ENCODE results near the gene SLC25A10. TPM values are rescaled to one million over a fixed set of nuclear protein-coding genes. Genes with fewer than 3 reads are reported as not detected.

The SLC25A10 gene
- total and polyA plus RNA-seq, 2 of the 4 experiments (the other 2 are of a cell fraction) = 14.9 to 19.0 TPM

- no peaks in the 10 kb centered on the region for H3K27me3 ChIP-seq (ENCODE audit: control insufficient read depth, insufficient read depth, low read length)
- TF ChIP-seq CEBPB (IDR thresholded peaks at IDR 0.05; ENCODE audit: low read depth, low read length) = no peak
- TF ChIP-seq CHD1 (IDR thresholded peaks at IDR 0.05; ENCODE audit: low read depth, low read length) = no peak
- no peak for TF ChIP-seq MAZ (IDR thresholded peaks at IDR 0.05; ENCODE audit: borderline replicate concordance, low read depth, low read length)
- no peak for TF ChIP-seq MAFK (IDR thresholded peaks at IDR 0.05; ENCODE audit: low read depth, low read length)
- no peak for TF ChIP-seq RAD21 (IDR thresholded peaks at IDR 0.05; ENCODE audit: low read length)
- TF ChIP-seq POLR2A (IDR thresholded peaks at IDR 0.05; ENCODE audit: low read depth, low read length) = no peak
- no peak for TF ChIP-seq BHLHE40 (IDR thresholded peaks at IDR 0.05; ENCODE audit: low read depth, low read length)
- TF ChIP-seq, protein P1, sequence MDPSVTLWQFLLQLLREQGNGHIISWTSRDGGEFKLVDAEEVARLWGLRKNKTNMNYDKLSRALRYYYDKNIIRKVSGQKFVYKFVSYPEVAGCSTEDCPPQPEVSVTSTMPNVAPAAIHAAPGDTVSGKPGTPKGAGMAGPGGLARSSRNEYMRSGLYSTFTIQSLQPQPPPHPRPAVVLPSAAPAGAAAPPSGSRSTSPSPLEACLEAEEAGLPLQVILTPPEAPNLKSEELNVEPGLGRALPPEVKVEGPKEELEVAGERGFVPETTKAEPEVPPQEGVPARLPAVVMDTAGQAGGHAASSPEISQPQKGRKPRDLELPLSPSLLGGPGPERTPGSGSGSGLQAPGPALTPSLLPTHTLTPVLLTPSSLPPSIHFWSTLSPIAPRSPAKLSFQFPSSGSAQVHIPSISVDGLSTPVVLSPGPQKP (IDR thresholded peaks at IDR 0.05; ENCODE audit: borderline replicate concordance, low read depth, low read length) = no peak
- no peak for TF ChIP-seq SMC3 (IDR thresholded peaks at IDR 0.05; ENCODE audit: low read depth, low read length)
- TF ChIP-seq, protein P2, sequence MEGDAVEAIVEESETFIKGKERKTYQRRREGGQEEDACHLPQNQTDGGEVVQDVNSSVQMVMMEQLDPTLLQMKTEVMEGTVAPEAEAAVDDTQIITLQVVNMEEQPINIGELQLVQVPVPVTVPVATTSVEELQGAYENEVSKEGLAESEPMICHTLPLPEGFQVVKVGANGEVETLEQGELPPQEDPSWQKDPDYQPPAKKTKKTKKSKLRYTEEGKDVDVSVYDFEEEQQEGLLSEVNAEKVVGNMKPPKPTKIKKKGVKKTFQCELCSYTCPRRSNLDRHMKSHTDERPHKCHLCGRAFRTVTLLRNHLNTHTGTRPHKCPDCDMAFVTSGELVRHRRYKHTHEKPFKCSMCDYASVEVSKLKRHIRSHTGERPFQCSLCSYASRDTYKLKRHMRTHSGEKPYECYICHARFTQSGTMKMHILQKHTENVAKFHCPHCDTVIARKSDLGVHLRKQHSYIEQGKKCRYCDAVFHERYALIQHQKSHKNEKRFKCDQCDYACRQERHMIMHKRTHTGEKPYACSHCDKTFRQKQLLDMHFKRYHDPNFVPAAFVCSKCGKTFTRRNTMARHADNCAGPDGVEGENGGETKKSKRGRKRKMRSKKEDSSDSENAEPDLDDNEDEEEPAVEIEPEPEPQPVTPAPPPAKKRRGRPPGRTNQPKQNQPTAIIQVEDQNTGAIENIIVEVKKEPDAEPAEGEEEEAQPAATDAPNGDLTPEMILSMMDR (conservative IDR thresholded peaks at IDR 0.05; ENCODE audit: low read depth, low read length) = no peak
- no TSS peak for BruUV-seq (replicated peaks)
- H3K23ac ChIP-seq (ENCODE audit: low read depth, low read length) = no peak overlapping the region
- no peak overlapping the region for H2AFZ ChIP-seq (replicated peaks; ENCODE audit: low read length, poor library complexity)
- H3K56ac ChIP-seq (ENCODE audit: extremely low read depth, insufficient read depth, low read length) = no peak overlapping the region
- no peak overlapping the region for H3K14ac ChIP-seq (replicated peaks; ENCODE audit: low read depth, low read length)
- dilution Hi-C loops (cut with HindIII; ENCODE audit: low sequenced_read_pairs, unreplicated experiment) (no loop called here), intact Hi-C loops (cut with micrococcal nuclease) (no loop called here), in situ Hi-C loops (cut with MboI; ENCODE audit: low sequenced_read_pairs) (no loop called here)
- no peak overlapping the region for H4K8ac ChIP-seq (ENCODE audit: low read depth in 2 of 2, low read length in 2 of 2)
- ATAC-seq (ENCODE audit: low read depth) (no peak), DNase-seq (no peak)
- no peak overlapping the region for H2AK5ac ChIP-seq (ENCODE audit: low read depth, low read length)
- H3K9ac ChIP-seq (ENCODE audit: low read depth, low read length) = no peak overlapping the region
- H3K4me1 ChIP-seq (ENCODE audit: control insufficient read depth, insufficient read depth, low read length) = no peaks in the 10 kb centered on the region
- no peaks in the 10 kb centered on the region for H3K9me3 ChIP-seq (ENCODE audit: control insufficient read depth, insufficient read depth, low read length)
- no peaks in the 10 kb centered on the region for H3K9me1 ChIP-seq (ENCODE audit: insufficient read depth, low read length)
- no peak overlapping the region for H2BK20ac ChIP-seq (ENCODE audit: low read depth, low read length)
- 0 out of 2 replicates have a peak overlapping the region, but pooled peaks have one; percentile 18 for H4K5ac ChIP-seq (ENCODE audit: low read depth, low read length)
- no peak overlapping the region for H3K4ac ChIP-seq (ENCODE audit: low read depth, low read length)
- no peak overlapping the region for H2AK9ac ChIP-seq (replicated peaks; ENCODE audit: low read depth, low read length, poor library complexity)
- H3K4me2 ChIP-seq (ENCODE audit: low read depth, low read length) = no peak overlapping the region
- no peak overlapping the region for H3K27ac ChIP-seq (ENCODE audit: insufficient read depth, low read length)
- no peak overlapping the region for H2BK120ac ChIP-seq (ENCODE audit: low read depth, low read length)
- no peak overlapping the region for H2BK5ac ChIP-seq (ENCODE audit: low read depth, low read length, poor library complexity, severe bottlenecking)
- H3K18ac ChIP-seq (ENCODE audit: low read depth, low read length) = no peak overlapping the region
- WGBS, 2 experiments (ENCODE audit: extremely low coverage in 2 of 2, insufficient read length in 1 of 2) = 92% methylated on average over 14 of the region's 17 CpGs; no CpG with 5 or more reads in 1 of the 2 experiments
- H4K20me1 ChIP-seq (ENCODE audit: insufficient read depth, low read length) = peaks cover 3% of the 10 kb centered on the region
- no peak overlapping the region for H2BK15ac ChIP-seq (ENCODE audit: low read depth, low read length)
- H3K4me3 ChIP-seq (ENCODE audit: insufficient read depth, low read depth, low read length) = no peak overlapping the region
- H3K36me3 ChIP-seq (ENCODE audit: control insufficient read depth, insufficient read depth, low read length) = peaks cover 31% of the 10 kb centered on the region
- ChIA-PET CTCF (no interaction called here), POLR2A (ENCODE audit: unreplicated experiment) (no interaction called here)
- no peak overlapping the region for H4K91ac ChIP-seq (ENCODE audit: insufficient read depth, low read depth, low read length)
- H3K79me1 ChIP-seq (ENCODE audit: low read depth in 1 of 2, low read length in 2 of 2) = peaks cover 15 to 63% of the 10 kb centered on the region in 2 experiments; a peak in 3 of 4 replicates
These were observed 35.2 kb upstream of the SLC25A10 start for GRCh38 chr17:81676906-81677305.

Measured in IMR-90 (cell line).